Measurements from ENCODE around the gene SELE. TPM values are rescaled to one million over a fixed set of nuclear protein-coding genes. Genes with fewer than 3 reads are reported as not detected.

The SELE gene
- total RNA-seq, result 10 to 100 TPM in 2 of 4 donors, 1 to 10 TPM in 2; 2.2 to 62.8 (median 16.7) TPM

- ATAC-seq (ENCODE audit: low FRiP score) (no peak), DNase-seq (ENCODE audit: low spot score) (no peak)
- TF ChIP-seq, protein P1, sequence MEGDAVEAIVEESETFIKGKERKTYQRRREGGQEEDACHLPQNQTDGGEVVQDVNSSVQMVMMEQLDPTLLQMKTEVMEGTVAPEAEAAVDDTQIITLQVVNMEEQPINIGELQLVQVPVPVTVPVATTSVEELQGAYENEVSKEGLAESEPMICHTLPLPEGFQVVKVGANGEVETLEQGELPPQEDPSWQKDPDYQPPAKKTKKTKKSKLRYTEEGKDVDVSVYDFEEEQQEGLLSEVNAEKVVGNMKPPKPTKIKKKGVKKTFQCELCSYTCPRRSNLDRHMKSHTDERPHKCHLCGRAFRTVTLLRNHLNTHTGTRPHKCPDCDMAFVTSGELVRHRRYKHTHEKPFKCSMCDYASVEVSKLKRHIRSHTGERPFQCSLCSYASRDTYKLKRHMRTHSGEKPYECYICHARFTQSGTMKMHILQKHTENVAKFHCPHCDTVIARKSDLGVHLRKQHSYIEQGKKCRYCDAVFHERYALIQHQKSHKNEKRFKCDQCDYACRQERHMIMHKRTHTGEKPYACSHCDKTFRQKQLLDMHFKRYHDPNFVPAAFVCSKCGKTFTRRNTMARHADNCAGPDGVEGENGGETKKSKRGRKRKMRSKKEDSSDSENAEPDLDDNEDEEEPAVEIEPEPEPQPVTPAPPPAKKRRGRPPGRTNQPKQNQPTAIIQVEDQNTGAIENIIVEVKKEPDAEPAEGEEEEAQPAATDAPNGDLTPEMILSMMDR (IDR thresholded peaks at IDR 0.05), result no peak
Measured at GRCh38 chr1:169733924-169734323, at the start of gene SELE. Gene SELE (minus strand): TSS chr1:169734079. CDS start chr1:169733612, 467 bp downstream.

GRCh38 chr1:169782596-169782995 lies 48.7 kb upstream of the SELE start:
- ATAC-seq (ENCODE audit: low FRiP score) (no peak), DNase-seq (ENCODE audit: low spot score) (no peak)
- TF ChIP-seq, protein P1 (IDR thresholded peaks at IDR 0.05), result no peak

DNA sequence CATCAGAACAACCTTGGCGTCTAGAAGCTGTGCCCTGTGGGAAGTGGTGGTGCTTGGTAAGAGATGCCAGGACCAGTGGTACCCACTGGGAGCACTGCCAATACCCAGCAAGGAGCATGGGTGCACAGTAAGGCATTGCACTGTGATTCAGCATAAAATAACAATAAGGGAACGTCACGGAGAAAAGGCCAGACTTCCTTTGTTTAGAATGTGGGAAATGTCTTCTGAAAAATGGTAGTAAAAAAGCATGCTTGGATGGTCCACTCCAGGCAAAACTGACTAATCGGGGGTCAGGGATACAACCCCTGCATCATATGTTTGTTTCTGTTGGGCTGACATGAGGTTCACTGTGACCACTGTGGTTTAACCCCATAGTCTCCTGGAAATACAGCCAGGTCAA lies 46.1 kb upstream of the SELE start:
- no peak for DNase-seq (ENCODE audit: low spot score)
- TF ChIP-seq, protein P1 (IDR thresholded peaks at IDR 0.05), result no peak
- no peak for ATAC-seq (ENCODE audit: low FRiP score)

GRCh38 chr1:169779150-169779549 lies 45.3 kb upstream of the SELE start:
- TF ChIP-seq, protein P1 (IDR thresholded peaks at IDR 0.05), result no peak
- ATAC-seq (ENCODE audit: low FRiP score) (no peak), DNase-seq (ENCODE audit: low spot score) (no peak)

- TF ChIP-seq, protein P1 (IDR thresholded peaks at IDR 0.05), result no peak
- no peak for ATAC-seq (ENCODE audit: low FRiP score)
Measured at GRCh38 chr1:169776440-169776839, 42.6 kb upstream of the SELE start.

DNA sequence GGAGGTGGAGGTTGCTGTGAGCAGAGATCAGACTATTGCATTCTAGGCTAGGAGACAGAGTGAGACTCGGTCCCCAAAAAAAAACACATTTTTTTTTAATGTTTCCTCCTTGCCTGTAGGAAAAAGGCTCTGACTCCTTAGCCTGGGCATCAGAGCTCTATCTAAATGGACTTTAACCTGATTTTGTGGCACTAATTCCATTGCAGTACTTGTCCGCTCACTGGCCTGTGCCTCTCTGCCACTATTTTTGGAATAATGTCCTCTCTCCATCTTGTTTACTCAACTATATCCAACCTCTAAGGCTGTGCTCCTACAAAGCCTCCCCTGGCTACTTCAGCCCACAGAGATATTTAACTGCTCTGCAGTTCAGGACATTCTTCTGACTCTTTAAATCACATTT lies 34.3 kb upstream of the SELE start:
- no peak for DNase-seq (ENCODE audit: low spot score)
- TF ChIP-seq, protein P1 (IDR thresholded peaks at IDR 0.05), result no peak
- ATAC-seq (ENCODE audit: low FRiP score), result no peak

More at GRCh38 chr1:169776440-169776839, 42.6 kb upstream of the SELE start:
- no peak for DNase-seq (ENCODE audit: low spot score)

- DNase-seq (ENCODE audit: low spot score) (no peak), ATAC-seq (ENCODE audit: low FRiP score) (no peak)
- TF ChIP-seq, protein P1 (IDR thresholded peaks at IDR 0.05), result no peak
Measured at GRCh38 chr1:169765580-169766331, 31.9 kb upstream of the SELE start.
